Measurements from ENCODE around the gene SHC4.

SHC4 gene

GRCh38 chr15:48774484-48774883 is 189.2 kb downstream of the SHC4 start:
- Histone ChIP-seq H3K27ac (replicated peaks) (no peak overlapping the region), H3K4me3 (replicated peaks; ENCODE audit: insufficient read depth, low read length) (no peak overlapping the region), H3K27me3 (ENCODE audit: insufficient read depth, poor library complexity, severe bottlenecking) (no peaks in the 10 kb centered on the region)
- no peak for TF ChIP-seq POLR2AphosphoS5 (IDR thresholded peaks at IDR 0.05; ENCODE audit: low read depth)
- no peak for TF ChIP-seq SPI1 (IDR thresholded peaks at IDR 0.05; ENCODE audit: borderline replicate concordance, low read depth)
- TF ChIP-seq CTCF (IDR thresholded peaks at IDR 0.05; ENCODE audit: insufficient read depth, low read length), result no peak
- no peak for TF ChIP-seq GABPA (IDR thresholded peaks at IDR 0.05; ENCODE audit: low read depth)
- no peak for TF ChIP-seq REST (IDR thresholded peaks at IDR 0.05; ENCODE audit: insufficient replicate concordance, low read depth)
- DNase-seq (ENCODE audit: low read depth in 1 of 2, low spot score in 1 of 2), result no peak
